Osteocyte (in vitro differentiated cells): ENCODE results near the gene LEPR. TPM values are rescaled to one million over a fixed set of nuclear protein-coding genes. Genes with fewer than 3 reads are reported as not detected.
A peak's percentile ranks its signal among the peaks of the same experiment; 100 is the strongest.
"Not testable (repeated sequence)": the region's sequence is repeated elsewhere in the genome, so short reads cannot be mapped to it uniquely, and the experiment has no call there.

Source experiments
- DNase-seq: peaks from one replicate; pipeline ENCODE4 v3.0.0; 2021; ENCODE audit warnings: mixed read lengths; ENCODE audit not compliant: unreplicated experiment; ENCODE audit errors: extremely low spot score
- H3K27ac Mint-ChIP-seq: one replicate; pipeline ENCODE4 v1.8.0; 2021; ENCODE audit warnings: mild to moderate bottlenecking, mixed read lengths; ENCODE audit not compliant: unreplicated experiment
- H3K27me3 Mint-ChIP-seq: one replicate; pipeline ENCODE4 v1.8.0; 2021; ENCODE audit warnings: mixed read lengths; ENCODE audit not compliant: unreplicated experiment
- H3K36me3 Mint-ChIP-seq: one replicate; pipeline ENCODE4 v1.8.0; 2021; ENCODE audit warnings: mixed read lengths; ENCODE audit not compliant: unreplicated experiment
- H3K4me1 Mint-ChIP-seq: one replicate; pipeline ENCODE4 v1.8.0; 2021; ENCODE audit warnings: mixed read lengths; ENCODE audit not compliant: unreplicated experiment
- H3K4me3 Mint-ChIP-seq: one replicate; pipeline ENCODE4 v1.8.0; 2021; ENCODE audit warnings: mild to moderate bottlenecking, moderate library complexity, mixed read lengths; ENCODE audit not compliant: unreplicated experiment
- H3K9me3 Mint-ChIP-seq: one replicate; pipeline ENCODE4 v1.8.0; 2021; ENCODE audit warnings: mixed read lengths; ENCODE audit not compliant: unreplicated experiment
- total RNA-seq: library from RNA; stranded (reverse); gene quantifications from 2 replicates; pipeline ENCODE4 v1.2.1, GENCODE V29; 2021
- TF ChIP-seq, protein P1 (sequence below): fragments of 200-600 bp; sonication (generic); IDR thresholded peaks from 2 replicates; pipeline ENCODE4 v1.5.0; 2021; ENCODE audit warnings: antibody characterized with exemption, mild to moderate bottlenecking, moderate library complexity

The LEPR gene
- total RNA-seq, 1 donor from 2014 or later: 14.2 TPM

DNA sequence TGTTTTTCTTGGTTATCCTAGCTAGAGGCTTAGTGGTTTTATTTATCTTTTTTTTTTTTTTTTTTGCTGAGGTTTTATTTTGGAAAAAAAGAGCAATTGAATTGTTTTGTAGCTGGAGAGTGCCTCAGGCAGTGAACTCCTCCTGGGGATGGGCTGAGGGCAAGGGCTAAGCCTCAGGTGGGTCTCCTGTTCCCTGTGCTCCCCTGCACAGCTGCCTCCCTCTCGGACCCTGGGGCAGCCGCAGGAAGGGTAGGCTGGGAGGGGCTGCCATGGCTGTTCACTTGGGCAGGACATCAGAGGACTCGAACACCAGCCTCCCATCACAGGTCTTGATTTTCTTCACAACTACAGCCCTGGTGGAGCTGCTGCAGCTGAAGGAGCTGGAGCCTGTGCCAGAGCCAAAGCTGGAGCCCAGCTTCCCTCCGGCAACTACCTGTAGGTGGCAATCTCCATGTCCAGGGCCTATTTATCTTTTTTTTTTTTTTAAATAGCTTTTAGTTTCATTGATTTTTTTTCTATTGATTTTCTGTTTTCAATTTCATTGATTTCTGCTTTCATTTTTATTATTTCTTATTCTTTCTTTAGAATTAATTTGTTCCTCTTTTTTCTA, 28.9 kb downstream of the LEPR start:
- DNase-seq: no peak
- H3K27ac Mint-ChIP-seq: no peak overlapping the region
- H3K4me1 Mint-ChIP-seq: no peaks in the 10 kb centered on the region
- H3K27me3 Mint-ChIP-seq: no peaks in the 10 kb centered on the region
- H3K9me3 Mint-ChIP-seq: no peaks in the 10 kb centered on the region
- no peak overlapping the region for H3K4me3 Mint-ChIP-seq
- TF ChIP-seq, protein P1, sequence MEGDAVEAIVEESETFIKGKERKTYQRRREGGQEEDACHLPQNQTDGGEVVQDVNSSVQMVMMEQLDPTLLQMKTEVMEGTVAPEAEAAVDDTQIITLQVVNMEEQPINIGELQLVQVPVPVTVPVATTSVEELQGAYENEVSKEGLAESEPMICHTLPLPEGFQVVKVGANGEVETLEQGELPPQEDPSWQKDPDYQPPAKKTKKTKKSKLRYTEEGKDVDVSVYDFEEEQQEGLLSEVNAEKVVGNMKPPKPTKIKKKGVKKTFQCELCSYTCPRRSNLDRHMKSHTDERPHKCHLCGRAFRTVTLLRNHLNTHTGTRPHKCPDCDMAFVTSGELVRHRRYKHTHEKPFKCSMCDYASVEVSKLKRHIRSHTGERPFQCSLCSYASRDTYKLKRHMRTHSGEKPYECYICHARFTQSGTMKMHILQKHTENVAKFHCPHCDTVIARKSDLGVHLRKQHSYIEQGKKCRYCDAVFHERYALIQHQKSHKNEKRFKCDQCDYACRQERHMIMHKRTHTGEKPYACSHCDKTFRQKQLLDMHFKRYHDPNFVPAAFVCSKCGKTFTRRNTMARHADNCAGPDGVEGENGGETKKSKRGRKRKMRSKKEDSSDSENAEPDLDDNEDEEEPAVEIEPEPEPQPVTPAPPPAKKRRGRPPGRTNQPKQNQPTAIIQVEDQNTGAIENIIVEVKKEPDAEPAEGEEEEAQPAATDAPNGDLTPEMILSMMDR: peak; percentile 26
- no peaks in the 10 kb centered on the region for H3K36me3 Mint-ChIP-seq

DNA sequence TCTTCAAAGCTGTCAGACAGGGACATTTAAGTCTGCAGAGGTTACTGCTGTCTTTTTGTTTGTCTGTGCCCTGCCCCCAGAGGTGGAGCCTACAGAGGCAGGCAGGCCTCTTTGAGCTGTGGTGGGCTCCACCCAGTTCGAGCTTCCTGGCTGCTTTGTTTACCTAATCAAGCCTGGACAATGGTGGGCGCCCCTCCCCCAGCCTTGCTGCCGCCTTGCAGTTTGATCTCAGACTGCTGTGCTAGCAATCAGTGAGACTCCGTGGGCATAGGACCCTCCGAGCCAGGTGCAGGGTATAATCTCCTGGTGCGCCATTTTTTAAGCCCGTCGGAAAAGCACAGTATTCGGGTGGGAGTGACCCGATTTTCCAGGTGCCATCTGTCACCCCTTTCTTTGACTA, 35.2 kb downstream of the LEPR start:
- H3K27me3 Mint-ChIP-seq, DNase-seq, H3K36me3 Mint-ChIP-seq, H3K4me1 Mint-ChIP-seq, H3K27ac Mint-ChIP-seq, H3K4me3 Mint-ChIP-seq: not testable (repeated sequence)
- H3K9me3 Mint-ChIP-seq: peaks cover 14% of the 10 kb centered on the region

DNA sequence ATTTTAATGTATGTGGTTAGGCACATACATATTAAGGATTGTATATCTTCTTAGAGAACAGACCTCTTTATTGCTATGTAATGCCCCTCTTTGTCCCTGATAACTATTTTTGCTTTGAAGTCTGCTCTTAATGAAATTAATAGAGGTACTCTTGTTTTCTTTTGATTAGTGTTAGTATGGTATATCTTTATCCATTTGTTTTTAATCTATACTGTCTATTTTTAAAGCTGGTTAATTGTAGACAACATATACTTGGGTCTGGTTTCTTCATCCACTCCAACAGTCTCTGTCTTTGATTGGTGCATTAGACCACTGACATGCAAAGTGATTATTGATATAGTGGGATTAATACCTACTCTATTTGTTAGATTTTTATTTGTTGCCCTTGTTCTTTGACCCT, 36.0 kb downstream of the LEPR start:
- Mint-ChIP-seq H3K4me3 (no peak overlapping the region), H3K9me3 (peaks cover 14% of the 10 kb centered on the region), H3K27me3 (no peaks in the 10 kb centered on the region), H3K27ac (no peak overlapping the region), H3K4me1 (peaks cover 3% of the 10 kb centered on the region), H3K36me3 (peaks cover 4% of the 10 kb centered on the region)
- no peak for DNase-seq
- TF ChIP-seq, protein P1: no peak

DNA sequence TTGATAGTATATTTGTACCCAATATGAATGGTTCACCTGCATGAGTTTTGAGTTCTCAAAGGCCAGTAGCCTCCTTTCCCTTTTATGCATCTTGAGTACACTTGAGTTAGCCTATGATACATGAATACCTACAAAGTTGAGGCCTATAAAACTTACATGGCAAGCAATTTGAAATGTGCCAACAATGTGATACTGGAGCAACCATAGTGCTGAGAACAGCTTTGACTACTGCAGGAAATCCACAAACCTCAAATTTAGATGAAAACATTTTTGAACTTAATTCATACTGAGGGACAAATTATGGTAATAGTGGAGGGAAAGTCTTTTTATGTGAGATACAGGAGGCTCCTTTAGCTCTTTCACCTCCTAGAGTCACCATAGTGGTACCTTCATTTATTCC, 37.4 kb downstream of the LEPR start:
- Mint-ChIP-seq H3K4me1 (peaks cover 3% of the 10 kb centered on the region), H3K36me3 (peaks cover 4% of the 10 kb centered on the region), H3K27ac (no peak overlapping the region), H3K27me3 (no peaks in the 10 kb centered on the region), H3K4me3 (no peak overlapping the region), H3K9me3 (peaks cover 14% of the 10 kb centered on the region)
- TF ChIP-seq, protein P1: no peak
- DNase-seq: no peak

DNA sequence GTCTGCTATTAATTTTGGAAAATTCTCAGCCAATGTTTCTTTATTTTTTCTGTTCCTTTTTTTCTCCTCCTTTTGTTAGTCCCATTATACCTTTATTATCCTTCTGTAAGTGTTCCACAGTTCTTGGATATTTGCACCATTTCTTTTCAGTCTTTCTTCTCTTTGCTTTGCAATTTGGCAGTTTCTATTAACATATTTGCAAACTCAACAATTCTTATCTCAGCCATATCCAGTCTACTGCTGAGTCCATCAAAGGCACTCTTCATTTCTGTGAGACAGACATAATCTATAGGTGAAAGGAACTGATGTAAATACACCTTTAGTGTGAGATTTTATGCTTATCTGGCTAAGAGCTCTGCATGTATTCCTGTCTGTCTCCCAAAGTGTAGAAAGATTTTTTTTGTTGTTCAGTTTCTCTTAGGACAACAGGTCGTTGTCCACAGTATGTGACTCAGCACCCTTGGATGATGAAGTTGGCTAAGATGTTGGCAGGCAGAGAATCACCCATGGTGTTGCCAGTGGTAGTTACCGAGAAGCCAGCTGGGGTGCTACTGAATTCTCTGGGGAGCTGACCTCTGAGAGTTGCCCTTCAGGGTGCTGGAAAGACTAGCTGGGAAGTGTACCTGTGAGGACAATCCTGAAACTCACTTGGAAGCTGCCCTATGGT, 38.4 kb downstream of the LEPR start:
- Mint-ChIP-seq H3K4me1 (peaks cover 3% of the 10 kb centered on the region), H3K27ac (no peak overlapping the region), H3K27me3 (no peaks in the 10 kb centered on the region), H3K4me3 (no peak overlapping the region), H3K36me3 (peaks cover 6% of the 10 kb centered on the region), H3K9me3 (peaks cover 14% of the 10 kb centered on the region)
- TF ChIP-seq, protein P1: no peak
- no peak for DNase-seq
